Measurements from ENCODE around the gene ANKIB1. TPM values are rescaled to one million over a fixed set of nuclear protein-coding genes. Genes with fewer than 3 reads are reported as not detected.

The ANKIB1 gene
- total and polyA plus RNA-seq, 7 donors, result 4.9 to 31.9 (median 23.3) TPM

DNA sequence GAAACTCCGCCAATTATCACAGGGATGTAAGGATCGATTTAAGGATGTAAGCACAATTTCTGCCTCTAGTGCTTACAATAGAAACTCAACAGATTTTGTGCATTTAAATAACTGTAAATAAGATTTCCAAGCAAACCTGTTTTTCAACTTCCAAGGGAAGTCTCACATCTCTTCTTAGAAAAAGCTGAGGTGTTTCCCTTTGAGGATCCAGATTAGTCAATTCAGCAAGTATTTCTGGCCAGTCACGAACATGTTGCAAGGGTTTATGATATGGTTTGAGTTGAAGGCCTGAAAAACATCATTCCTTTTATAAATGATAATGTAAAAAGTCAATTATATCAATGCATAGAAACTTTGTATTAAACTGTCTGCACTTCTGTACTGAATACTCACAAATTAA lies 24.0 kb upstream of the ANKIB1 start:
- WGBS, 3 donors, result 96 to 99% (median 98%) methylated on average over 3 of the region's 3 CpGs
- TF ChIP-seq CTCF (IDR thresholded peaks at IDR 0.05), result no peak

GRCh38 chr7:92226981-92227380 lies 18.8 kb upstream of the ANKIB1 start:
- TF ChIP-seq CTCF (IDR thresholded peaks at IDR 0.05), result no peak
- WGBS, 3 donors, result 89 to 96% (median 92%) methylated on average over 4 of the region's 4 CpGs
- H3K27ac ChIP-seq, result no peak overlapping the region
- no peak overlapping the region for H3K4me3 ChIP-seq
- no peaks in the 10 kb centered on the region for H3K9me3 ChIP-seq
- ATAC-seq (no peak), DNase-seq (no peak)
- no peaks in the 10 kb centered on the region for H3K27me3 ChIP-seq (ENCODE audit: insufficient read depth in 3 of 3, low read length in 2 of 3)
- intact Hi-C loops (cut with DNase I), result no loop called here
- peaks cover 0 to 97% of the 10 kb centered on the region in 2 donors for H3K36me3 ChIP-seq (ENCODE audit: insufficient read depth in 1 of 2, low read depth in 1 of 2)
- no peaks in the 10 kb centered on the region for H3K4me1 ChIP-seq

More for the DNA sequence above, 24.0 kb upstream of the ANKIB1 start:
- H3K27ac ChIP-seq, result no peak overlapping the region
- H3K27me3 ChIP-seq (ENCODE audit: insufficient read depth in 3 of 3, low read length in 2 of 3), result no peaks in the 10 kb centered on the region
- no peaks in the 10 kb centered on the region for H3K4me1 ChIP-seq
- H3K9me3 ChIP-seq, result no peaks in the 10 kb centered on the region
- peaks cover 6 to 99% of the 10 kb centered on the region in 2 donors for H3K36me3 ChIP-seq (ENCODE audit: insufficient read depth in 1 of 2, low read depth in 1 of 2)
- H3K4me3 ChIP-seq, result no peak overlapping the region
- ATAC-seq, result no peak
- intact Hi-C loops (cut with DNase I), result loop anchor here in 1 of 2 donors (5.0 kb wide), 1 partner anchor 124 kb away; no protein-coding TSS in a partner anchor
- DNase-seq, result no peak

DNA sequence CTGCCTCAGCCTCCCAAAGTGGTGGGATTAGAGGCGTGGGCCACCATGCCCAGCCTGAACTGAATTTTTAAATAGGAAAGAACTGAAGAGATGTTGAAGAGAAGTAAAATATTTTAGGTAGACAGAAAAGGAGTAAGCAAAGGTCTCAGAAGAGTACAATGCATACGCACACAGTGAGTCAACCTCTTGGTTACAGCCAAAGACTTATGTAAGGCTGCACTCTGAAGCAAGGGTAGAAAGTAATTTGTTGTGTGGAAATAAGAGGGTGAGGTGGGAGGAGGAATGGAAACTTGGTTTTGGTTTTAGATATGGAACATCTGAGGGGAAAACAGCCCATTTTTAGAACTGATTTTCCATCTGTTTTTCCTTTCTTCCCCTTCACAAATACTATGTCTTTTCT lies 17.7 kb upstream of the ANKIB1 start:
- intact Hi-C loops (cut with DNase I), result no loop called here
- no peak overlapping the region for H3K4me3 ChIP-seq
- H3K27ac ChIP-seq, result no peak overlapping the region
- ATAC-seq (no peak), DNase-seq (no peak)
- no peaks in the 10 kb centered on the region for H3K4me1 ChIP-seq
- WGBS, 3 donors, result 95 to 99% (median 96%) methylated on average over 2 of the region's 2 CpGs
- no peaks in the 10 kb centered on the region for H3K9me3 ChIP-seq
- H3K27me3 ChIP-seq (ENCODE audit: insufficient read depth in 3 of 3, low read length in 2 of 3), result no peaks in the 10 kb centered on the region
- peaks cover 0 to 98% of the 10 kb centered on the region in 2 donors for H3K36me3 ChIP-seq (ENCODE audit: insufficient read depth in 1 of 2, low read depth in 1 of 2)
- TF ChIP-seq CTCF (IDR thresholded peaks at IDR 0.05), result no peak

DNA sequence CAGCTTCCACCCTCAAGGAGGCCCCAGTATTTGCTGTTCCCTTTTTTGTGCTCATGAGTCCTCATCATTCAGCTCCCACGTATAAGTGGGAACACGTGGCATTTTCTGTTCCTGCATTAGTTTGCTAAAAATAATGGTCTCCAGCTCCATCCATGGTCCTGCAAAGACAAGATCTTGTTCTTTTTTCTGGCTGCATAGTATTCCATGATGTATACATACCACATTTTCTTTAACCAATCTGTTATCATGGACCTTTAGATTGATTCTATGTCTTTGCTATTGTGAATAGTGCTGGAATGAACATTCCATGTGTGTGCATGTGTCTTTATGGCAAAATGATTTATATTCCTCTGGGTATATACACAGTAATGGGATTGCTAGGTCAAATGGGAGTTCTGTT lies 17.0 kb upstream of the ANKIB1 start:
- TF ChIP-seq CTCF (IDR thresholded peaks at IDR 0.05), result no peak
- peaks cover 0 to 99% of the 10 kb centered on the region in 2 donors for H3K36me3 ChIP-seq (ENCODE audit: insufficient read depth in 1 of 2, low read depth in 1 of 2)

GRCh38 chr7:92230547-92230946 lies 15.2 kb upstream of the ANKIB1 start:
- ATAC-seq (no peak), DNase-seq (no peak)
- 80 to 90% (median 86%) methylated on average over 2 of the region's 2 CpGs for WGBS, 3 donors
- Histone ChIP-seq H3K4me3 (no peak overlapping the region), H3K27ac (no peak overlapping the region), H3K9me3 (no peaks in the 10 kb centered on the region), H3K4me1 (no peaks in the 10 kb centered on the region), H3K36me3 (ENCODE audit: insufficient read depth in 1 of 2, low read depth in 1 of 2) (peaks cover 0 to 99% of the 10 kb centered on the region in 2 donors), H3K27me3 (ENCODE audit: insufficient read depth in 3 of 3, low read length in 2 of 3) (no peaks in the 10 kb centered on the region)
- intact Hi-C loops (cut with DNase I), result loop anchor here in 1 of 2 donors (10.0 kb wide), 2 partner anchors 234 to 264 kb away; no protein-coding TSS in a partner anchor
- no peak for TF ChIP-seq CTCF (IDR thresholded peaks at IDR 0.05)

More for the DNA sequence above, 17.0 kb upstream of the ANKIB1 start:
- Histone ChIP-seq H3K4me1 (no peaks in the 10 kb centered on the region), H3K9me3 (no peaks in the 10 kb centered on the region), H3K27me3 (ENCODE audit: insufficient read depth in 3 of 3, low read length in 2 of 3) (no peaks in the 10 kb centered on the region), H3K27ac (no peak overlapping the region), H3K4me3 (no peak overlapping the region)
- DNase-seq (no peak), ATAC-seq (no peak)
- 97 to 100% (median 98%) methylated on average over 2 of the region's 2 CpGs for WGBS, 3 donors
- intact Hi-C loops (cut with DNase I), result no loop called here
